HTR-8/SVneo (cell line): ENCODE results near the gene ABCA4.

Source experiments
- DNase-seq: peaks from one replicate; pipeline ENCODE4 v3.0.0; 2011; ENCODE audit warnings: low spot score, mixed read lengths; ENCODE audit not compliant: insufficient read length
- FAIRE-seq: peaks from 2 replicates; lab custom pipeline; 2011; peaks lifted over from hg19 to GRCh38; lab: Jason Lieb, UNC

The ABCA4 gene

DNA sequence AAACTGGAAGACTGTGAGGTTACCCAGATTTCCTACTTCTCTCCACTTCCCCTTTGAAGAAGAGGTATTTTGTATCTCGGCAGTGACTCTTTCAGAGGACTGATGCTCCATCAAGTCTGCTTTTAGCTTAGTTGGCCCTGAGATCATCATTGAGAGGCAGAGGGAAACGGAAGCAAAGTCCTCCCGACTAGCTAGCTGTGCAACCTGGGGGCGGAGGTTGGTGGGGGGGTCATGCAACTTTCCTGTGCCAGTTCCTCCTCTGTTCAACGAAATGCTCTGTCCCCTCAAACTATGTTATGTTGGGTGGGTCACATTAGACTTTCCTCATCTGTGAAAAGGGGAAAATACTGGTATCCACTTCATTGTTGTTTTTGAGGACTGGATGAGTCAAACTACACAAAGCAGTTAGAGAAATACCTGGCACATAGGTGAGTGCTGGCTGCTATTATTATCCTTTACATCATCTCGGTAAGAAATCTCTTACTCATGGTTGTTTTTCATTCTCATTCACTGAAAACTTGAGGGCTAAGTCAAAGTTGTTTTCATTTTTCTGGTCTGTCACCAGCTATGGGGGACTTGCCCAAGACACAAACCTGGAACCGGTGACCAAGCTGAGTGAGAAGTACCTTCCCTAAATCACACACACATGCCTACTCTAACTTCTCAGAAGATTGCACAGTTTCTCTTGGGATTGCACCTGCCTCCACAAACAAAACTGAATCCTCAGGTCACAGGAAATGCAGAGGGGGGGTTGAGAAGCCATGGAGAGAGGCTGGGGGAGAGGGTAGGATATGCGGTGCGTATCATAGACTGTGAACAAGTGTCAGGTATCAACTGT, 83.3 kb downstream of the ABCA4 start:
- FAIRE-seq, result no peak
- no peak for DNase-seq

DNA sequence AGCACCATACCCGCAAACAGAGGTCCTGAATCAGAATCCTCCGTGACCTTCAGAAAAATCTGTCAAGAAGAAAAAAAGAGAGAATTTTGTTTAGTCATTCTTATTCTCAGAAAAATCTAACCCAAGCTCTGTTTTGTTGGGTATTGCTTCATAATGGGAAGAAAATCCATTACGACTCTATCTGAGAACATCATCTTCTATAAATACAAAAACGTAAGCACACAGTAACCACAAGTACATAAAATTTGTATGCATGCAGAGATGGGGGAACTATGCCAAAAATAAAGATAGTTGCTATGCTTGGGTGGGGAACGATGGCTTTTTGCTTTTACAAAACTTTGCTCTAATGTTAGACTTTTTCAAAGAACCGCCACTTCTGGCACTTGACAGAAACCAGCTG, 84.2 kb downstream of the ABCA4 start:
- DNase-seq, result no peak
- no peak for FAIRE-seq

GRCh38 chr1:94033849-94034248, 87.1 kb downstream of the ABCA4 start:
- FAIRE-seq (no peak), DNase-seq (no peak)

GRCh38 chr1:94032637-94033036, 88.3 kb downstream of the ABCA4 start:
- FAIRE-seq (no peak), DNase-seq (no peak)

- FAIRE-seq (no peak), DNase-seq (no peak)
Measured at GRCh38 chr1:94031591-94031990, 89.4 kb downstream of the ABCA4 start.

- FAIRE-seq, result no peak
Measured at GRCh38 chr1:94031154-94031553, 89.8 kb downstream of the ABCA4 start.

GRCh38 chr1:94029130-94029993, 91.6 kb downstream of the ABCA4 start:
- DNase-seq (no peak), FAIRE-seq (no peak)

More at GRCh38 chr1:94031154-94031553, 89.8 kb downstream of the ABCA4 start:
- DNase-seq, result no peak

DNA sequence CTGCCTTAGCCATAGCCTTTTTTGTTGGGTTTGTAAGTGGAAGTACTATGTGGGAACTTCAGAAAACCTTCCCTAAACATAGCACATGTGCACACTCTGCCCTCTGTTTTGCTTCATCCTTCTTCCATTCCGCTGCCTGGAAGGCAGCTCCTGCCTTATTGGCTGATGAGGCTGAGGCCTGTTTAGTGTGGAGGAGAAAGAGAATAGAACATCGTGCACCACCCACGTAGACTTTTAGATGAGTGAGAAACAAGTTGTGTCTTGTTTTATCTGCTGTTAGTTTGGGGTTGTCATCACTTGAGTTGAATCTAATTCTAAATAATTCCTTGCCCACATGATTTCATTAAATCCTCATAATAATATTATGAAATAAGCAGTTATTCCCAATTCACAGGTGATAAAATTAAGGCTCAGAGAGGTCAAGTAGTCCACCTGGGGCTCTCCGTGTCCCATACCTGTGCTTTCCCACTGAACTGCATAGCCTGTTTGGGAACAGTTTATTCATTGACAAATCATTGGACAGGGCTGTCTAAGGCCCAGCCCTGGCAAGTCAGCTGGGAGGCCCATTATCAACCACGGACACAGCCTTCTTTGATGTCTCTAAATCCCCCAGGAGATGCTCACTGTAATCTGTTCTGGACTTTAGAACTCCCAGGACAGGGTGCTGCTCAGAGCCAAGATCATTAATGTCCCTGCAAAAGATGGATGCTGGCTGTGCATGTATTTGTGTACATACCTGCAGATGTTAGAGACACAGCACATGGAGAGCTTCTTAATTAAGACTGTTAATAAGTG, 93.0 kb downstream of the ABCA4 start:
- FAIRE-seq, result no peak
- DNase-seq, result no peak

DNA sequence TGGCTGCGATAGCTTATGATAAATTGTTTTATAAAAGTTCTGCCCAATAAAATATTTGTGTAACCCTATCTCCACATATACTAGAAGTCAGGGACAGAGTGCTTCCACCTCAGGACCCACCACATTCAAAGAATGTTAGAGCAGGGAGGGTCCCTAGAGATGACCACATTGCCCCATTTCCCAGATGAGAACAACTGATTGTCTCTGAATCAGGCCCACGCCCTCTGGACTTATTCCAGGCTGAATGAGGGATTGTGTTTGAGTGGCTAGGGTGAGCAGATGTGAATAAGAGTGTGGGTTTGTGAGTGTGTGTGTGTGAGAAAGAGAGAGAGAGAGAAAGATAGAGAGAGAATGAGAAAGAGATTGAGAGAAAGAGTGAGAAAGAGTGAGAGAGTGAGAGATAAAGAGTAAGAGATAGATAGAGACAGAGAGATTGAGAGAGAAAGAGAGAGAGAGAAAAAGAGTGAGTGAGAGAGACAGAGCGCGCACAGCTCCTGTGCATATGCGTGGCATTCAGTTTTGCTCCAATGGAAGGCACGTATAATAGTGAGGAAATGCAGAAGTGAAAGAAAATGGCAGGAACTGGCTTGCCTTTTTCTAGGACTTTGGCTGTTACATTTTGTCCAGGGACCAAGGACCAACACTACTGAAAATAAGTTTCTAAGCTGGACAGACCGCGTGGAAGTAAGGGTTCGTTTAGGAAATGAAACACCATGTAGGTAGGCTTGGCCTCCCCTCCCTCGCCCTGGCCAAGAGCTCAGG, 94.1 kb downstream of the ABCA4 start:
- DNase-seq, result no peak
- FAIRE-seq, result no peak

- FAIRE-seq (no peak), DNase-seq (peak; percentile 74)
Measured at GRCh38 chr1:94025383-94026340, 95.3 kb downstream of the ABCA4 start.

DNA sequence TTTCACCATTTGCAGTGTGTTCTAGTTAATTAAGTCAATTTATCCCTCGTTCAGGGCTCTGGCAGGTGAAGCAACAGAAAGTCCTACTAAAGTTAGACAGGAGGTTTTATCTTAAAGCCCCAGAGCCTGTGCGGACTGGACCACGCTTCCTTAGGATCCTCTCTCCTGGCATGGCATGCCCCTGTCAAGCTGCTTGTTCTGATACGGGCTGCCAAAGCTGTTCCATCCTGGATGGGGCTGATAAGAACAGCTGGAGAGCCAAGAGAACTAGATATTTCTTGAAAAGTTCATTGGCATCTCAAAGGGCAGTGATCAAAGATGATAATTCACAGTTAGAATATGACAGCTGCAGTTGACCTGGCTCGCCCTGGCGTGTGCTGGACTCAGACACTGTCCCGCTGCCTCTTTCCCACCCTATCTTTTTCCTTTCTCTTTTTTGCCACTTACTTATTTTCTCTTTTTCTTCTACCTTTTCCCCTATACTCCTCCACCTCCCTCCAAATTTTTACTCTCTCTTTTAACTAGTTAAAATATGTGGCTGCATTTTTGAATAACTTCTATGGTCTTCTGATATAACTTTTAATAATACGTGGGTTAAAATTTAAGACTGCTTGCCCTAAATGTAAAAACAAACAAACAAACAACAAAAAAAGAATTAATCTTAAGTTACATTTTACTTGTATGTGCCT, 96.7 kb downstream of the ABCA4 start:
- no peak for FAIRE-seq
- DNase-seq, result no peak

DNA sequence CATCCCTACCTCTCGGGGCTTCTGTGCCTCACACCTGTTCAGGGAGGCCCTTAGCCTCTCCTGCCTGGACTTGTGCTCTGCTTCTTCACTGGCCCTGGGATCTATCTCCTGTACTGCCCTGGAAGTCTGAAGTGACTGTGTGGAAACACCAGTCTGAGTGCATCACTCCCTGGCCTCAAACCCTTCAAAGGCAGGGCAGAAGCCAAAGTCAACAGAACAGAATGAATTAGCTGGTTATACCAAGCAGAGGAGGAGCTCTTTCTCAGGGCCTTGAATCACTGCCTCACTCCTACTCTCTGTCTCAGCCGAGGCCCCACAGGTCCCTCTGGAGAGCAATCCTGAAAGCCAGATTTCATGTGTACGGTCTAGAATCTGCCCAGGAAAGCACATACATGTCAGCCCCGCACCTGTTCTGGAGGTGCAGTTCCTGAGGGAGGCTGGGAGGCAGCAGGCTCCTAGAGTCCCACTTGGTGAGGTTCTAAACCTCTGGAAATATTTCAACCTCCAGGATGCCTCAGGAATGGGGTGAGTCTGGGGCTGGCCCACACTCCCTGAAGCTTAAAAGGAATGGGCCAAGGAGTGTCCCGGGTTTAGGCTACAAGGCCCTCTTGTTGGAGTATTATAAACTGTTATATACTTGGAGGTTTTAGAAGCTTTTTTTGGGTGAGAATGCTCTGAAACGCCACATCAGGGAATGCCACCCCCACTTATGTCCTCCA, 98.3 kb downstream of the ABCA4 start:
- DNase-seq (no peak), FAIRE-seq (no peak)

DNA sequence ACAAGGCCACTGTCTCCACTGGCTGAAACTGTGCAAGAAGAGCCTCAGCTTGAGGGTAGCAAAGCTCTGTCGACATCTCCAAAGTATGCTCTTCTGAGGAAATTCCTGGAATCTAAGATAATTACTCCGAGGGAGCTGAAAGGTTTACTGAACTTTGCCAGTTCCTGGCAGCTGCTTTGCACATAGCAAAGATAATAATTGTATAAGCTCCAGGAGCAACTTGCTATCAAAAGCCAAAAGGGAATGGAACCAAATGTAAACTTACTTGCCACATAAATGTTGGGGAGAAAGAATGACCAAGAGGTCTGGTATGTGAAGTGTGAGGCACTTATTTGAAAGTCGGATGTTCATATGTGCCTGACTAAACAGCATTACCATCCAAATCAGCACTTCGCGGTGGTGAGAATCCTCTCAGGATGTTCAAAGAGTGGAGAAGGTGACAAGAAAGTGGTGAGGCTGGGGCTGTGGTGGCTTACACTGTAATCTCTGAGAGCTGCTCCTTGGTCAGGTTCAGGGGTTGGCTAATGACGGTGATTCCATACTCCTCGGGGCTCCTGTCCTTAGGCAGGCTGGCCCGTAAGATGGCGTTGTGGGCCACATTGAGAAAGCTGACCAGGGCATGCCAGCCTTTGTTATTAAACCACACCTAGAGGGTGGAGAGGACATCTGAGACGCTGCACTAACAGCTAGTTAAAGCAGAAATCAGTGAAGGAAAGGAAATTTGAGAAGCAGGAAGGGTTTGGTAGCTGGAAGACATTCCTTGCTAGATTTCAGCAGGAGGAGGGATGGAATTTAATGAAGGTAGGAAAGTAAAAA, 100.0 kb downstream of the ABCA4 start:
- peak; percentile 51 for DNase-seq
- peak; percentile 83 for FAIRE-seq

DNA sequence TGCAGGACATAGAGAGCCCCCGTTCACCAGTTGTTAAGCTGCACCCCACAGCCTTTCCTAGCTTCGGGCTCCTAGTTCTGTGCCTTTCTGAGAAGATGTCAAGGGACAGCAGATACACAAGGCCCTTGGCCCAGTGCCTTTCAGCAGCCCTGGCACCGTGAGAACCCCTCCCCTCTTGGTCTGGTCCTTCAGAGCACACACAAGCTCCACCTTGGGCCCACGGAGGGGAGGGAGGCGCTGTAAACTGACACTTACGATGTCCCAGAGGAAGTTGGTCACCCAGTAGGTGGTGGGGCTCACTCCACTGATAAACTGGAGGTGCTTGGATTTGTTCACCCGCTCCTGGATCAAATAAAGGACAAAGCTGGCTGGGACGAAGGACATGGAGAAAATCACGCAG, 101.6 kb downstream of the ABCA4 start:
- DNase-seq (no peak), FAIRE-seq (no peak)

DNA sequence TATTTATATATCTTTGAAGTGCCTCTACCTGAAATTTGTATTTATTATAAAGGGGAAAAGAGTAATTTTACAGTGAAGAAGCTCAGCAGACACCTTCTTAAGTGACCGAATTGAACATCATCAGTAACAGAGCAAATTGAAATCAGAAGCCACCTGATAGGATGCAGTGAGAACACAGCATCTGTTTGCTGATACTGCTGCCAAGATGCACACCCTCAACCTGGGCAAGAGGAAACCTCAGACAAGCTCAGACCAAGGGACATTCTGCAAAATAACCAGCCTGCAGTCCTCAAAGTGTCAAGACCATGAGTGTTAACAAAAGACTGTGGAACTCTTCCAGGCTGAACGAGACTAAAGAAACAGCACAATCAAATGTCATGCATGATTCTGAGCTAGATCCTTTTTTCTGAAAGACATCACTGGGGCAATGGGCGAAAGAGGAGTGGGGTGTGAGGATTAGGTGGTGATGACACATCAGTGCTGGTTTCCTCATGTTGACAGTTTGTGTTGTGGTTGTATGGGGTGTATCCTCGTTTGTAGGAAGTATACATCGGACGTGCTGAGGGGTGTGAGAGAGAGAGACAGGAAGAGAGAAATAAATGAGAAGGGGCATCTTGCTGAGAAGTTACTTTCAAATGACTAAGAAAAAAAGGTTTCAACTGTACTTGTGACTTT, 103.7 kb downstream of the ABCA4 start:
- no peak for FAIRE-seq
- DNase-seq, result no peak

DNA sequence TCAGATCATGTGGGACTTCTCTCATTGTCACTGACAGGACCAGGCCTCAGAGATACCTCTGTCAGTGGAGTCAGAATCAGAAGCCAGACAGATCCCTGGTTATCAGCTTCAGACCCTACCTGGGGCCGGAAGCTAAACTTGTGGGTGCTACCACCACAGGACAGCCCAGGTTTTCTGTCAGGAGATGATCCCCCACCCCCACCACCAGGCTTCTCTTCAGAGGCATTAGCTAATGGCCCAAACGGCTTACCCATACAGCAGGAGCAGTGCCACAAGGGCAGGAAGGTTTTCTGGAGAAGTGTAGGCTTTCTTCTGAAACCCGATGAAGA, 105.5 kb downstream of the ABCA4 start:
- DNase-seq, result no peak

More for the DNA sequence above, 105.5 kb downstream of the ABCA4 start:
- FAIRE-seq, result no peak
